HG03521 (cell line): Measurements from ENCODE around the gene LCN12.

Source experiments
- ATAC-seq: cut with Tn5 transposase; IDR thresholded peaks from one replicate; pipeline ENCODE4 v1.9.1; 2021; ENCODE audit warnings: mild to moderate bottlenecking, moderate library complexity; ENCODE audit not compliant: unreplicated experiment

The LCN12 gene

DNA sequence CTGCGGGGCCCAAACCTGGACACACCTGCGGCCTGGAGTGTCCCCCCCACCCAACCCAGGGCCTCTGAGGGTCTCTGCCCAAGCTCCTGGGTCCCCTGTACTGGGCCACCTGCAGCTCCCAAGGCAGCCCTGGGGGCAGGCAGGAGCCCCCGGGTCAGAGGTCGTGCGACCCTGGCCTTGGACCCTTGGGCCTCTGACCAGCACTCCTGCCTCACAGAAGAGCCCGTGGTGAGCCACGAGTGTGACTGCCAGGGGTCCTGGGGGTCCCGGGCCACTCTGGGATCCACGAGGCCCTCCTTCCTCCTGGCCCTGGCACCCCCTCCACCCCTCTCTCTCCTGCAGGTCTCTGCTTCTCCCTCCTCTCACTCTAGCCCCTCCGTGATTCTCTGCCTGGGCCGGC lies 20.3 kb downstream of the LCN12 start:
- ATAC-seq: no peak

DNA sequence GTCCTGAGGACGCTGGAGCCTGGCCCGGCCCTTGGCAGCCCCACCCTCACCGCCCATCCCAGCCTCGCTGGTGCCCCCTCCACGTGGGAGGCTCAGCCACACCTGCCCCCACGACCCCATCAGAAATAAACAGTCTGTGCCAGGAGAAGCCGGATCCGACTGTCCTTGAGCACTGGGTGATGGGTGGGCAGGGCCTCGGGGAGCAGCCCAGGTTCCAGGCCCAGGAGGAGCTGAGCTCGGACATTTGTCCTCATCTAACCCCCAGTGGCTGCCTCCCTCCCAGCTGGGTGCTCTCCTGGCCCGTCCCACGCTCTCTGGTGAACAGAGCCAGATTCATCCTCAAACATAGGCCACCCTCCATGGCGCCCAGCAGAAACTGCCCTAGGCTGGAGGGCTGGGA lies 20.7 kb downstream of the LCN12 start:
- no peak for ATAC-seq

DNA sequence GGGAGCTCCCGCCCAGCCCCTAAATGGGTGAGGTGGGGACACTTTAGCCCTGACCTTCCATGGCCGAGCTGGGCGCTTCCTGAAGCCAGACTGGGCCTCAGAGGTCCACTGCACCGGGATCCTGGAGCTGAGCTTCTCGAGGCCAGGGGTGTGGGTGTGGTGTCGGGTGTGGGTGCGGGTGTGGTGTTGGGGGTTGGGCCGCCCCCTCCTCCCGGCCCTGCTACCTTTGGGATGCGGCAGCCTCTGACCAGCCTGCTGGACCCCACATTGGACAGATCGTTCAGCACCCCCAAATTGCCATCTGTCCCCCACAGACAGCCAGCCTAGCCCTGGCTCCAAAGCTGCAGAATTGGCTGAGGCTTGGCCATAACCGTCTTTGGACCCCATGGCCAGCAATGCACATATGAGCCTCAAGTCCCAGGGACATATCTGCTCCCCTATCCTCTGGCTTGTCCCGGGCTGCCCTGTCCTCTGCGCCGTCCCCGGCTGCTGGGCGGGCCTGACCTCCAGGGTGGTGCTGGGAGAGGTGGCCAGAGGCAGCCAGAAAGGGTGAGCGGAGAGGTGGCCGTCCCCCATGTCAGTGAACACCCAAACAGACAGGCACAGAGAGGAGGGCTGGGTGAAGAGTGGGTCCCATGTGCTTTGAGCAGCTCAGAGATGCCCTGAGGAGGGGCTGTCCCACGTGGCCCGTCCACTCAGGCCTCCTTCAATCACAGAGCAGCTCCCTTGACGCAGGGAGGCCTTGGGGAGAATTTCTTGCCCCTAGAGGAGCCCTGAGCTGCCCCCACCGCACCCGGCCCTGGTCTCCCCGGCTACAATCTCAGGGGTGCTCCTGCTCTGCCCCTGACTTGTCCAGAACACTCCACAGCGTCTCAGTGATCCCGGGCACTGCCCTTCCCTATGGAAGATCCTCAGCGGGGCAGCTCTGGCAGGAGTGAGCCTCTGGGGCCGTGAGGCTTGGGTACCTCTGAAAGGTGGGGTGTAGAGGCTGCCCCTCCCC lies 21.8 kb downstream of the LCN12 start:
- no peak for ATAC-seq

DNA sequence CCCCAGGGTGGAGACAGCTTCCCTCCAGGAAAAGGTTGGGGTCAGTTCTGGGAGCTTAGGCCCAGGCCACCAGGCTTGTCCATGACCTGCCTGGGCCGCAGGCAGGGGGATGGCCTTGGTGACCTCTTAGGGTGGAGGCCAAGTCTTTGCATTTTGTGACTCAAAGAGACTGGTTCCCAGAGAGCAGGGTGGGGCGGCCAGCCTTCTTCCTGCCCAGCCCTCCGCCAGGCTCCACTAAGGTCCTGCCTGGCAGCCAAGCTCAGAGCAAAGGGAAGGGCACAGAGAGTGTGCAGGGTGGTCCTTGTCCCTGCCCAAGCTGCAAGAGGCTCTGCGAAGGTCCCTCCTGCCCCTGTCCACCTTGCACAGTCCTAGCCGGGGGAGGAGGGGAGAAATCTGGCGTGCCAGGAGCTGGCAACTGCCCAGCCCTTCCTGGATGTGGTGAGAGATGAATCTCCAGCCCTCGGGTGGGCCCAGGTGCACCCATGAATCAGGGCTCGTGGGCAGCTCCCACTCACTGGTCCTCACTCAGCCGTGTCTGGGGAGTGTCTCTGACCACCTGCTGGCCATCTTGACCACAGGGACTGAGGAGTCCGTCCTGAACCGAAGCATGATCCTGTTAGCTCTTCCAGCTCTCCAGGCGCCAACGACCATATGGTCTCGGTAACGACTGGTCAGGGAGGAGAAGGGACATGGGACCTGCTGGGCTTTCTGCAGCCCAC lies 22.9 kb downstream of the LCN12 start:
- no peak for ATAC-seq

- no peak for ATAC-seq
Measured at GRCh38 chr9:136975644-136976043, 23.6 kb downstream of the LCN12 start.

DNA sequence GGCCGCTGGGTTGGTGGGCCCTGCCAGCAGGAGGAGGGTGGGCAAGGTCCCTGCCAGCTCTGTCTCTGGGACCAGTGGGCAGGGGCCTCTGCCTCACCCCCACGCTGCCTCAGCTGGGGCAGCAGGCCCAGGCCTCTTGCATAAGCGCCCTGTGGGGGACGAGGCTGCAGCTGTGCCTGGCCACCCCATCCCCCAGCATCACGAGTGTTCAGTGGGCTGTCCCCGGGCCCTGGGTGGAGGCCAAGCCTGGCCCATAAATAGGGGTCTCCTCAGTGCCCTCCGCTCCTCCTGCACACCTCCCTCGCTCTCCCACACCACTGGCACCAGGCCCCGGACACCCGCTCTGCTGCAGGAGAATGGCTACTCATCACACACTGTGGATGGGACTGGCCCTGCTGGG lies 25.1 kb downstream of the LCN12 start, which contains the start of gene PTGDS:
PTGDS (plus strand) TSS at position 282 of the 400 bp plus-strand sequence; CDS start at position 357, 75 bp downstream.
- no peak for ATAC-seq

- no peak for ATAC-seq
Measured at GRCh38 chr9:136977649-136978072, 25.6 kb downstream of the LCN12 start.

GRCh38 chr9:136978073-136978864 lies 26.2 kb downstream of the LCN12 start:
- no peak for ATAC-seq

DNA sequence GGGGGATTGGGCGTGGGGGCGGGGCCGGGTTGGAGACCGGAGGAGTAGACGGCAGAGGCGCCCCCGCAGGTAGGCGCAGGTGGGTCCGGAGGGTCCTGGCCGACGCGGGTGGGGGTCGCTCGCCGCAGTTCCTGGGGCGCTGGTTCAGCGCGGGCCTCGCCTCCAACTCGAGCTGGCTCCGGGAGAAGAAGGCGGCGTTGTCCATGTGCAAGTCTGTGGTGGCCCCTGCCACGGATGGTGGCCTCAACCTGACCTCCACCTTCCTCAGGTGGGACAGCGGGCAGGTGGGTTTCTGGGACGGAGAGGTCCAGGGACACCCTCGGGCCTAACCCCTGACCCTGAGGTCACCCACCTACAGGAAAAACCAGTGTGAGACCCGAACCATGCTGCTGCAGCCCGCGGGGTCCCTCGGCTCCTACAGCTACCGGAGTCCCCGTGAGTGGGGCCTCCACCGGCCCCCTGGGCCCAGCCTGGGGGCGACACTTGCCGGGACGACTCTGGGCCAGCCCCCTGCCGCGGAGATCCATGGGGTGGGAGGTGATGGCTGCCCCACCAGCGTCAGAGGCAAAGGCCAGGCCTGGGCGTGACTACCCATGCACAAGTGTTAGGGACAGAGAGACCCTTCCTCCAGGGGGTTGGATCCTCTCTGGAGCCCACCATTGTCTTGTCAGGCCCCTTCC lies 26.9 kb downstream of the LCN12 start:
- ATAC-seq: no peak

DNA sequence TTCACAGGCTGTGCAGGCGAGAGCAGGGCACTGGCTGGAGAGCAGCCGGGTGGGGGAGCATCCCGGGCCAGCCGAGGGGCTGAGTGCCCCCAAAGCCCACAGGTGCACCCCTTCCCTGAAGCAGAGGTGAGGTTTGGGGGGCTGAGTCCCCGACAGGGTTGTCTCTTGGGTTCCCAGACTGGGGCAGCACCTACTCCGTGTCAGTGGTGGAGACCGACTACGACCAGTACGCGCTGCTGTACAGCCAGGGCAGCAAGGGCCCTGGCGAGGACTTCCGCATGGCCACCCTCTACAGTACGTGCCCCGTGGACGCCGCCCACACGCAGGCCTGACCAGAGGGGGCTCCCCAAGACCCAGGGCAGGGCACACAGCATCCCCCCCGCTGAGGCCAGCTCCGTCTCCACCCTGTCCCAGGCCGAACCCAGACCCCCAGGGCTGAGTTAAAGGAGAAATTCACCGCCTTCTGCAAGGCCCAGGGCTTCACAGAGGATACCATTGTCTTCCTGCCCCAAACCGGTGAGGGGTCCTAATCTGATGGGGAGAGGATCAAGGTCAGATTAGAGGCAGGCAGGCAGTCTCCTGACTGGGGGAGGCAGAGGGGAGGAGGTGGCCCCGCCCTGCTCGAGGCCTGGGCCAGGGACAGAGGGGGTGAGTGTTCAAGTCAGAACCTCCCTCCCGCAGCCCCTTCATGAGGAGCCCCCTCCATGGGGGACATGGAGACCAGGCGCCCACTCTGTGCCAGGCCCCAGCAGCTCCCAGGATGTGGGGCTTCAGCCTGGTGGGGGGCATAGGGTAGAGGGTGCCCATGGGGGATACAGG lies 27.9 kb downstream of the LCN12 start:
- ATAC-seq: no peak

GRCh38 chr9:136980669-136981478 lies 28.8 kb downstream of the LCN12 start:
- no peak for ATAC-seq

DNA sequence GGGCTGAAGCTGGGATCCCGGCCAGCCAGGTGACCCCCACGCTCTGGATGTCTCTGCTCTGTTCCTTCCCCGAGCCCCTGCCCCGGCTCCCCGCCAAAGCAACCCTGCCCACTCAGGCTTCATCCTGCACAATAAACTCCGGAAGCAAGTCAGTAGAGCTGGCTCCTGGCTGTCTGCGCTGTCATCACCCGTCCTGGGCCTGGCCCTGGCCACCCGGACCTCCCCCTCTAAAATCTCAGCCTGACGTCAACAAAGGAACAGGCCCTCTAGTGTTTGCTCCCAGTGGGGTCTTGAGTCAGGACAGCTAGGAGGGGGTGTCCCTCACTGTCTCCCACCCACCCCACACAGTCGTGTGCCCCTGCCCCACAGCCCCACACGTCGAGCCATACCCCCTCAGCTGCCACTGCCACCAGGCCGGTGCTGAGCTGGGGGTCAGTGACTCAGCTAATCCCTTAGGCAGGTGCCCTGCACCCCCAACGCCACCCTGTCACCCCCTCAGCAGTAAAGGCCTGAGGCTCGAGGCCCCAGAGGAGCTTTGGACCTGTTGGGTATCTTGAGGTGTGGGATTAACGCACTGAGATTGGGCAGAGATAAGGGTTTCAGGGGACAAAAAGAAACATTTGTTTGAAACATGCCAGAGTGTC lies 29.6 kb downstream of the LCN12 start:
- no peak for ATAC-seq

GRCh38 chr9:136982232-136983051 lies 30.4 kb downstream of the LCN12 start, which contains the start of gene LCNL1:
LCNL1 (plus strand) TSS chr9:136982993; CDS start chr9:136983587, 594 bp downstream.
- no peak for ATAC-seq

GRCh38 chr9:136983167-136983566 lies 31.1 kb downstream of the LCN12 start:
- no peak for ATAC-seq

DNA sequence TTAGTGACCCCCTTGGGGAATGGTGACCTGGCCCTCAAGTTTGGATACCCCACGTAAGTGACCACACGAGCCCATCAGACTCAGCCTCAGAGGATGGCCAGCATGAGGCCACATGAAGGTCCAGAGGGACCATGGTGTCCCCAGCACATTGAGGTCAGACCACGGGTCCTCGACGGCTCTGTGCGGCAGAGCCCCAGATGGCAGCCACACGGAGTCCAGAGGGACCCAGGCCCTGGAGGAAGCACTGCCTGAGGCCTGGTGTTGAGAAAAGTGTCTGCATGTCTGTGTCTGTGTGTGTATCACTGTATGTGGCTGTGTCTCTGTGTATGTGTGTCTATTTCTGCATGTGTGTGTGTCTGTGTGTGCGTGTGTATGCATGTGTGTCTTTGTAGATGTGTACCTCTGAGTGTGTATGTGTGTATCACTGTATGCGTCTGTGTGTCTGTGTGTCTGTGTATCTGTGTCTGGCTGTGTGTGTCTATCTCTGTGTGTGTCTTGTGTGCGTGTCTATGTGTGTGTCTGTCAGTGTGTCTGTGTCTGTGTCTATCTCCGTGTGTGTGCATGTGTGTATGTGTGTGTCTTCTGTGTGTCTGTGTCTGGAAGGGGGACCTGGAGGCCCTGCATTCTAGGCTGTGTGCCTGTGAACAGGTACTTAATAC lies 31.7 kb downstream of the LCN12 start:
- ATAC-seq: no peak

GRCh38 chr9:136984464-136985026 lies 32.5 kb downstream of the LCN12 start:
- ATAC-seq: no peak
